ENCODE measurements around the gene CPNE6.
A peak's percentile ranks its signal among the peaks of the same experiment; 100 is the strongest.
"Not testable (repeated sequence)": the region's sequence is repeated elsewhere in the genome, so short reads cannot be mapped to it uniquely, and the experiment has no call there.

Gene CPNE6

GRCh38 chr14:24088095-24088494 is 16.7 kb downstream of the CPNE6 start:
- no peak for DNase-seq

GRCh38 chr14:24089890-24090289 is 18.5 kb downstream of the CPNE6 start:
- DNase-seq: no peak

GRCh38 chr14:24092110-24092504 is 20.7 kb downstream of the CPNE6 start:
- DNase-seq: no peak

DNA sequence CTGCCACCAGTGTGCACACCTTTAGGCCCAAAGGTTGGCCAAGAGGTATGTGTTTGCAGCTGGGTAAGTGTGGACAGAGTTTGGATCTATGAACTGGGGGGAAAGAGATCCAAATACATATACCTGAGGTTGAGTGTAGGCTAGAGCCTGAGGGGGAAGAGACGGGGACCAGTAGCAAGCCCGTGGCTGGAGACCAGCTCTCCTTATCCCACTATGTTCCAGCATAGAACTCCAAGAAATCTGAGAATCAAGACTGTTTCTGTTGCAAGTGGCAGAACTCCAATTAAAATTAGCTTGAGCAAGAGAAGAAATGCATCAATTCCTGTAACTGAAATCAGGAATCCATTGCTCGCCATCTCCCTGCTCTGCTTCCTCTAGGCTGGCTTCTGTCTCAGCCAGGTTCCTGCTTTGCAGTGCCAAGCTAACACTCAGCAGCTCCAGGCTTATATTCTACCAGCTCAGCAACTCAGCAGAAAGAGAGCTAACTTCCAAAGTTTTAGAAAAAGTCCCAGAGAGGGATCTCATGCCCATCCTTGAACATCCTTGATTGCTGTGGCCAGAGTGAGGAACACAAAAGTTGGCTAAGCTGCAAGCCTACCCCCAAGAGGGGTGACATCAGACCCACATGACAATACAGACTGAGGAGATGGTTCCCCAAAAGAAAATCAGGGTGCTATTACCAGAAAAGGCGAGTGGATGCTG is 21.3 kb downstream of the CPNE6 start:
- no peak for DNase-seq

- no peak for DNase-seq
These were observed 22.0 kb downstream of the CPNE6 start for GRCh38 chr14:24093207-24093900.

DNA sequence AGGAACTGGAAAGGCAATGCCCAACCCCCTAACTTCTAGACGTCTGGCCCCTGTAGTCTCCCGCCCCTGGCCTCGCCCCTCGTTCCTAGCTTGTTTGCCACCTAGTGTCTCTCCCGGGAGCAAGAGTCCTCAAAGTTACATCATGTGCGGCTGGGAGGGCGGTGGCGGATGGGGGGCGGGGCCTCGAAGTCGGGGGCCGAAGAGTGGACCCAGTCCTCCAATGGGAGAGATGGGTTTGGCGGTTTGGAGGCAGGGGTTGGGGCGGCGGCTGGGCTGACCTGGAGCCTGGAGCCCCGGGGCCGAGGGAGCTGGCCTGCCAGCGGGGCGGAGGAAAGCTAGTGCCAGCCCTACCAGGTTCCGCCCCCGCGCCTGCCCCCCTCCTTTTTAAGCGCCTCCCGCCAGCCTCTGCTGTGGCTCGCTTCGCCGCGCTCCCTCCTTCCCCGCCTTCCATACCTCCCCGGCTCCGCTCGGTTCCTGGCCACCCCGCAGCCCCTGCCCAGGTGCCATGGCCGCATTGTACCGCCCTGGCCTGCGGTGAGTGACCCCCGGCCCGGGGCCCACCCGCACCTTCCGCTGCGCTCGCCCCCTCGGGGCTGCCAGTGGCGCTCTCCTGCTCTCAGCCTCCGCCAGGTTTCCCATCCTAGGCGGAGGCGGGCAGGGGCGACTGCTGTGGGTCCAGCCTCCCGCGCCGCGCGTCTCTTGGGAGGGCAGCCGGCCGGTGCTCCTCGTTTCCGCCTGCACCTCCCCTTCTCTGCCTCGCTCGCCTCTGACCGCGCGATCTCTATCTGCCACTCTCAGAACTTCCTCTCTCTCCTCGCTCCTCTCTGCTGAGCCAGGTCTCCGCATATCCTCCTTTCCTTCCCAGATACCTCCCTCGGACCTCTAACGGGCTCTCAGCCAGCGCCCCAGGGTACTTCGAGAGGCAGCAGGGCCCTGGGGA is 22.8 kb downstream of the CPNE6 start, which contains the start of gene PCK2:
Gene PCK2 (plus strand): TSS at position 411 of the 940 bp plus-strand sequence. CDS start 95 bp downstream, at position 506.
- DNase-seq: peak; percentile 58 to 98 (median 64)

DNA sequence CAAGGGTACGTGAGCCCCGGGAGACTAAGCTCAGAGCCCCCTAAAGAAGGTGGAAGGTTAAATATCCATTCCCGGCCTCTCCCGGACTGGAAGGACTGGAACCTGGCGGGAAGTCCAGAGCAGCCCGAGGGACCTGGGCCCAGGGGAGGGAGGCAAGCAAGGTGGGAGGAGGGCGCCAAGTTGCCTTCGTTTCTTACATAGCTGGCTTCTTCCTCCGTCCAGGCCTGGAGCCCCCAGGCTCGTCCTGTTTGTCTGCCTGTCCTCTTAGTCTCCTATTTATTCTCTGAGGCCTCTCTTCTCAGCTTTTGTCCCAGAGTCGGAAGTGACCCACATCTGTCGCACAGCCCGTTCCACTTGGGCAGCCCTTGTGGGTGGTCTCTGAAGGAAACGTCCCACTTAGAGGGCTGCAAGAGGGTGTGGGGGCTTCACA is 23.5 kb downstream of the CPNE6 start:
- no peak for DNase-seq

DNA sequence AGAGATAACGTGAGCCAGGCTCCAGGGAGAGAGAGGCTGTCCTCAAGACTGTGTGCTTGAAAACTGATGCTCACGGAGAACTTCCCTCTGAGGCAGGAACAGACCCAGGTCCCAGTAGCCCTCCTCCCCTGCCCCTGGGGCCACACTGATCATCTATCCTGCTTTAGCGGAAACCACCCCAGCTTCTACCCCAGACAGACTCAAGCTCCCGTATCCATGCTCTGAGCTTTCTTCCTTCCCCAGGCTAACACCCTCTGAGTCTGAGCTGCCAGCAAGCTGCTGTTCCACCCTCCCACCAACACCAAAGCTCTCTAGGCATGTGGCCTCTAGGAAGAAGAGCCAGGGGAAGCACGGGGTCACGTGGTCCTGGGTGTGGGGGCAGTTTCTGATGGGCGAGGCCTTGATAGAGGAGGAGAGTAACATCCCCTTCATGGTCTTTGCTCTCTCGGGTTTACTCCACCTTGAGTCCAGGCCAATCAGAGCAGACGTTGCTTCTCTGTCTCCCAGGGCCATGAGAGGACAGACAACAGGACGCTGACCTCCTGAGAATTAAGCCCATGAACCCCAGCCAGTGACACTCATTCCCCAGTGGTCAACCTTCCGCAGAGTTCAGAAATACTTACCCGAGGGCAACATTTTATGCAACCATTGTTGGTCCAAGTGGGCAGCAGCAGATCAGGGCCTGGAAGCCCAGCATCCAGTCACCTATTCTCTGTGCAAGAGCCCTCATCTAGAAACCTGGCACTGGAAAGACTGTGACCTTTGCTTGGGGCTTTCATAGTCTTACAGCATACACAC is 24.1 kb downstream of the CPNE6 start:
- peak in 1 of 5 donors; percentile 57 for DNase-seq

GRCh38 chr14:24096545-24097181 is 25.3 kb downstream of the CPNE6 start:
- no peak for DNase-seq

GRCh38 chr14:24098229-24098926 is 27.0 kb downstream of the CPNE6 start:
- no peak for DNase-seq

GRCh38 chr14:24098927-24099813 is 27.8 kb downstream of the CPNE6 start:
- no peak for DNase-seq

DNA sequence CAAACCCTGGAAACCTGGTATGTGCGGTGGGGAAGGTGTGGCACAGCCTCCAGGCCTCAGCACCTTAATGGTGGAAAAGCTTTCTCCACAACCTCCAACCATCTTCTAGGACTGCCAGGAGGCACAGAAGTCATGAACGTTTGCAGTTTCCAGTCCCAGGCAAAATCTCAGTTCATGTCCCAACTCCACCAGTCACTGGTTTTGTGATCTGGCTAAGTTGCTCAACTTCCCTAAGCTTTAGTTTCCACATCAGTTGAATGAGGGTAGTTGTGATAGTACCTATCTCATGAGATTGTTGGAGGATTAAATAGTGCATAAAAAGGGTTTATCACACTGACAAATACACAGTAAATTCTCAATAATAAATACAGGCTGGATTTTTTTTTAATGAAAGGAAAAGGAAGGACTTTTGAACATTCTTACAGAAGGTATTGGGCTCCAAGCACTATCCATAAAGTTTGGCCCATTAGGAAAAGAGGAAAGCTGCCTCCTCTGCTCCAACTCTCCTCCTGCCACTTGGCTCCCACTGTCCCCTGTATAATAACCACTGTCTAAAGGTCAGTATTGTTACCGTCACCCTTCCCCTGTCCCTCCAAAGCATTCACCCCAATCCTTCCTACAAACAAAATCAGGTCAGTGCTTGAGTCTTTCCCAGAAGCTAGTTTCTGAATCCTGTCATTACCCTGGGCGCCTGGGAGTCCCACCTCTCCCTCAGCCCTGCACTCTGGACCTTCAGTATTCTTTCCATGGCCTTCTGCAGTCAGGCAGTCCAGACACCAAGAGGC is 29.0 kb downstream of the CPNE6 start:
- DNase-seq: no peak

- no peak for DNase-seq
These were observed 29.7 kb downstream of the CPNE6 start for GRCh38 chr14:24100982-24101494.

DNA sequence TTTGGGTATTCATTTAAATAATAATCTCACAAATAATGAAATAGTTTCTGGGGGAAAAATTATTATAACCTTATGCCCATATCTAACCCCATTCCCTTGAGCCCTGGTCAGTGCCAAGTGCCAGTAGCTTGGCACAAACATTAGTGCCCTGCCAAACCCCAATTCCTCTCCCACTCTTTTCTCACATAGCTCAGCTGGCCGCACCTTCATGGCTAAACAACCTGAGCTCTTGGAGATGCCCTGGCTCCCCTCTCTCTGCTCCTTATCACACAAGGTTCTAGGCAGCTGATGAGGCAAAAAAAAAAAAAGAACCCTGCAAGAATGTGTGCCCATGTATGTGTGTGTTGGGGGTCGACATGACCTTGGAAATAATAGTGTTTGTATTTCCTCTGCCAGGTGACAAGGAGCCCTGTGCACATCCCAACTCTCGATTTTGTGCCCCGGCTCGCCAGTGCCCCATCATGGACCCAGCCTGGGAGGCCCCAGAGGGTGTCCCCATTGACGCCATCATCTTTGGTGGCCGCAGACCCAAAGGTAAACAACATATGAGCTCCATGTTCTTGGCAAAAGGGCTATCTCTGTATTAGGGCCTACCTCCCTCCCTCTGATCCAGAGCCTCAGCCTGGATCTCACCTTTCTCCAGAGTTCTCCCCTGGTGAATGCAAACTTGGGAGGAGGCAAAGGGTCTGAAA is 31.1 kb downstream of the CPNE6 start:
- no peak for DNase-seq

GRCh38 chr14:24103451-24103850 is 32.1 kb downstream of the CPNE6 start:
- no peak for DNase-seq

DNA sequence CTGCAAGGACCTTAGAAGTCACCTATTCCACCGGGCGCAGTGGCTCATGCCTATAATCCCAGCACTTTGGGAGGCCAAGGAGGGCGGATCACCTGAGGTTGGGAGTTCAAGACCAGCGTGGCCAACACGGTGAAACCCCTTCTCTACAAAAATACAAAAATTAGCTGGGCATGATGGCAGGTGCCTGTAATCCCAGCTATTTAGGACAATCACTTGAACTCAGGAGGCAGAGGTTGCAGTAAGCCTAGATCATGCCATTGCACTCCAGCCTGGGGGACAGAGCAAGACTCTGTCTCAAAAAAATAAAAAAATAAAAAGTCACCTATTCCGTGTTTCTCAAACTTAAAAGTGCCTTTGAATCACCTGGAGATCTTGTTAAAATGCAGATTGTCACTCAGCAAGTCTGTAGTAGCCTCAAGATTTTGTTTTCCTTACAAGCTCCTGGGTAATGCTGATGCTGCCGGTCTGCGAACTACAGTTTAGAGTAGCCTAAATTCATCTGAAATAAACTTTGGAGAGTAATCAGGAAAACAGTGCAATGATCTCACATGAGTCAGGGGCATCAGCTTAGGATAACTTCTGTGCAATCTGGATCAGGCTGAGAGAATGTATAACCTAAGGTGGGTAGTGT is 34.4 kb downstream of the CPNE6 start:
- DNase-seq: not testable (repeated sequence)

DNA sequence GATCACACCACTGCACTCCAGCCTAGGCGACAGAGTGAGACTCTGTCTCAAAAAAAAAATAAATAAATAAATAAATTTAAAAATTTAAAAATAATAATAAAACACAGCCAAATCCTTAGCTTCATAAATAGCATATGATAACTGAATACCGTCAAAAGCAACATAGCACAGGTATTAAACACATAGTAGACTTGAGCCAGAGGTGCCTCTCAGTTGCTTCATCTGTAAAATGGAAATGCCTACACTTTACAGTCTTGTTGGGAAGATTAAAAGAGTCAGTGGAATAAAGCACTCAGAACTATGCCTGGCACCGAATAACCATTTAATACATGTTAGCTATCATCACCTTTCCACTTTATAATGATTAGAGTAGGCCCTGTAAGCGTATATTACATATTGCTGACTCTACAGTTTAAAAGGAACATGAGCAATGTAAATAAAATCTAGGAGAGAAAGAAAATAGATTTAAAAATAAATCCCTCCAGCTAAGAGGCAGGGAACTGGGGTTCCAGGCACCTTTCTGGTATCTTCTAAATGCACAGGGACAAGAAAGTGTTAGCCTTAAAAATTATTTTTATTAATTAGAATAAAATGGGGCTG is 35.4 kb downstream of the CPNE6 start:
- no peak for DNase-seq

All from T-helper 1 cell (primary cell).